Stimulated activated memory B cell treated with anti-CD40 and anti-IgM and Interleukin-4, amounts not matched to agents 10 μg/mL and 1 μg/mL and 100 μg/mL, for 72 hours (primary cell): ENCODE data around the gene OS9.

Source experiments
- ATAC-seq: fragments of 150-1000 bp; cut with Tn5 transposase; 2 replicates; pipeline ENCODE4 v1.10.0; 2021
- H3K27ac Mint-ChIP-seq: one replicate; pipeline ENCODE4 v1.8.0; 2022; ENCODE audit warnings: mild to moderate bottlenecking, mixed read lengths
- H3K27me3 Mint-ChIP-seq: one replicate; pipeline ENCODE4 v1.8.0; 2022; ENCODE audit warnings: mixed read lengths
- H3K36me3 Mint-ChIP-seq: one replicate; pipeline ENCODE4 v1.8.0; 2022; ENCODE audit warnings: mixed read lengths
- H3K4me1 Mint-ChIP-seq: one replicate; pipeline ENCODE4 v1.8.0; 2022; ENCODE audit warnings: mixed read lengths
- H3K4me3 Mint-ChIP-seq: one replicate; pipeline ENCODE4 v1.8.0; 2022; ENCODE audit warnings: mild to moderate bottlenecking, moderate library complexity, mixed read lengths
- H3K9me3 Mint-ChIP-seq: one replicate; pipeline ENCODE4 v1.8.0; 2022; ENCODE audit warnings: mixed read lengths

Gene OS9

DNA sequence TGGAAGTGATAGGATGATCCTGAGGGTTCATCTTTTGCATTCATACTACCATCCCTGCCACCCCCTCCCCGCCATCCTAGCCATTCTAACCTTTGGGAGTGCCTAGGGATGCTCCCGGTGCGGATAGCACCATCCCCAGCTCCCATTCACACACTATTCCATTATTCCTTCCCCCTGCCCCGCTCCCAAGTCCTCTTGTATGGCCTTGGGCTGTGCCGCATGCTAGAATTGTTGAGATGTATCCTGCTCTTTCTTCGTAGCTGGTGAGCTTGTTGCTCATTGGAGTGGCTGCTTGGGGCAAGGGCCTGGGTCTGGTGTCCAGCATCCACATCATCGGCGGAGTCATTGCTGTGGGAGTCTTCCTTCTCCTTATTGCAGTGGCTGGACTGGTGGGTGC lies 51.6 kb downstream of the OS9 start:
- Mint-ChIP-seq H3K27ac (peak overlapping the region; percentile 97), H3K4me1 (peaks cover 56% of the 10 kb centered on the region), H3K36me3 (peaks cover 28% of the 10 kb centered on the region), H3K27me3 (no peaks in the 10 kb centered on the region), H3K9me3 (no peaks in the 10 kb centered on the region), H3K4me3 (peak overlapping the region; percentile 85)
- no peak for ATAC-seq

DNA sequence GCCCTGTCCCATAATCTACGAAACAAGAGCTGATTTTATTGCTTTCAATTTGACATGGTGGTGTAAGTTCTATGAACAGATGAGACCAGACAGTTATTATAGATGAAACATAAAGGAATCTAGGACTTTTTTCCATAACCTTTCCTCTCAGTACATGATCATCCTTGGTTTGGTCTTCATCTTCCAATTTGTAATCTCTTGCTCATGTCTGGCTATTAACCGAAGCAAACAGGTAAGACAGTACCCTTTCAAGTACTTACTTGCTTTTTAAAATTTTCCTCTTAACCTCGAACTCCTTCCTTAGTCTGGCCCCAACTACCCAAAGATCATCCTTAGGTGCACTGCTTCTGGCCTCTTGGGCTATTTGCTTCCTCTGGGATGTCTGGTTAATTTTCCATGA lies 52.1 kb downstream of the OS9 start:
- peaks cover 29% of the 10 kb centered on the region for H3K36me3 Mint-ChIP-seq
- H3K4me1 Mint-ChIP-seq, result peaks cover 53% of the 10 kb centered on the region
- H3K4me3 Mint-ChIP-seq, result peak overlapping the region; percentile 85
- ATAC-seq, result no peak
- no peaks in the 10 kb centered on the region for H3K27me3 Mint-ChIP-seq
- H3K27ac Mint-ChIP-seq, result peak overlapping the region; percentile 97
- H3K9me3 Mint-ChIP-seq, result no peaks in the 10 kb centered on the region

DNA sequence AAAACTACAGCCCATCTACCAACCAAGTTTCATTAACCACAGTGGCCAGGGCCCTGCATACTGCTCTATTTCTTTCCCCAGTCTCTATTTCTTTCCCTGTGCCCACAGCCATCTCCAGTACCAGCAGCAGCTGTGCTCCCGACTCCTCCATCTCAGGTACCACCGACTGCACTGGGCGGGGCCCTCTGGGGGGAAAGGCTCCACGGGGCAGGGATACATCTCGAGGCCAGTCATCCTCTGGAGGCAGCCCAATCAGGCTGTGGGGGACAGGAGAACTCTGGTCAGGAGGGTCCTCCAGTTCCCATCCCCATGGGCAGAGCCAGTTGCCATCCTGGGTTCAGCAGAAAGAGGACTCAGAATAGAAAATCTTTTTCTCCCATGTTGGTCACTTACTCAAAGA lies 55.1 kb downstream of the OS9 start:
- Mint-ChIP-seq H3K27ac (peak overlapping the region; percentile 42), H3K36me3 (peaks cover 36% of the 10 kb centered on the region), H3K4me1 (peaks cover 58% of the 10 kb centered on the region), H3K4me3 (no peak overlapping the region), H3K27me3 (no peaks in the 10 kb centered on the region), H3K9me3 (no peaks in the 10 kb centered on the region)
- ATAC-seq, result no peak

DNA sequence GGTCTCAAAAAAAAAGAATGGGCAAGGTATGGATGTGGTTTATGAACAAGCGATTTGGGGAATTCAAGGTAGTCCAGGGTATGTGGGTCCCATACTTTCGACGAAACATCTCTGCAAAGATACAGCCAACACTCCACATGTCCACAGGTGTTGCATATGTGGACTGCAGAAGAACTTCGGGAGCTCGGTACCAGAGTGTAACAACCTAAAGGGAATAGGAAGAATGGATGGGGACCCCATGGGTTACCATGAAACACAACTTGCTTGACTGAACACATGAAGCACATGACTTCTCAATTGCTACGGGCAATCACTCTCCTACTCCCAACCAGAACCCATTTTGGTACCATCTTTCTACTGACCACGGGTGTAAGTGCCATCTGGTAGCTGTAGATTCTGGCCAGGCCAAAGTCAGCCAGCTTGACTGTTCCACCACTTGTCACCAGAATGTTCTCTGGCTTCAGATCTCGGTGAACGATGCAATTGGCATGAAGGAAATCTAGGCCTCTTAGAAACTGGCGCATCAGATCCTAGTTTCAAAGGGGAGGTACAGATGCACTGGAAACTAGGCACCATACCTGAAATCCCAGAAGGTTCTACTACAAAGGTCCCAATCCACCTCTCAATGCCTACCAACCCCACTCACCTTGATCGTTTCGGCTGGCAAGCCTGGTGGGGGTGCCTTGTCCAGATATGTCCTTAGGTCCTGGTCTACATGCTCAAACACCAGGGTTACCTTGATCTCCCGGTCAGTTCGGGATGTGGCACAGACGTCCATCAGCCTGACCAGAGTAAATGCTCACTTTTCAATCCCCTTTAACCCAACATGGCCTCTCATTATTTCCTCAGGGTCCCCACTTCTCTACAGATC lies 56.9 kb downstream of the OS9 start:
- Mint-ChIP-seq H3K27ac (peak overlapping the region; percentile 88), H3K27me3 (no peaks in the 10 kb centered on the region), H3K4me3 (peak overlapping the region; percentile 88), H3K36me3 (peaks cover 36% of the 10 kb centered on the region), H3K9me3 (no peaks in the 10 kb centered on the region), H3K4me1 (peaks cover 51% of the 10 kb centered on the region)
- no peak for ATAC-seq

DNA sequence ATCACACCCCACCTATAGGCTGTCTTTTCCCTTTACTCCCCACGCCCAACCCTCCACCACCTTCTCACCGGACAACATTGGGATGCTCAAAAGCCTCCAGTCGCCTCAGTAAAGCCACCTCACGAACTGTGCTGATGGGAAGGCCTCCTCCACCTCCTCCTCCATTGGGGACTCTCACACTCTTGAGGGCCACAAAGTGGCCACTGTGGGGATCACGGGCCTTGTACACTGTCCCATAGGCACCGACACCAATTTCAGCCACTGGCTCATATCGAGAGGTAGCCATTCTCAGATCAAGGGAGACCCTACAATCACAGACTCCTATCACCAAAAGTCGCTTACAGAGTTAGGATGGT lies 57.5 kb downstream of the OS9 start:
- no peaks in the 10 kb centered on the region for H3K9me3 Mint-ChIP-seq

DNA sequence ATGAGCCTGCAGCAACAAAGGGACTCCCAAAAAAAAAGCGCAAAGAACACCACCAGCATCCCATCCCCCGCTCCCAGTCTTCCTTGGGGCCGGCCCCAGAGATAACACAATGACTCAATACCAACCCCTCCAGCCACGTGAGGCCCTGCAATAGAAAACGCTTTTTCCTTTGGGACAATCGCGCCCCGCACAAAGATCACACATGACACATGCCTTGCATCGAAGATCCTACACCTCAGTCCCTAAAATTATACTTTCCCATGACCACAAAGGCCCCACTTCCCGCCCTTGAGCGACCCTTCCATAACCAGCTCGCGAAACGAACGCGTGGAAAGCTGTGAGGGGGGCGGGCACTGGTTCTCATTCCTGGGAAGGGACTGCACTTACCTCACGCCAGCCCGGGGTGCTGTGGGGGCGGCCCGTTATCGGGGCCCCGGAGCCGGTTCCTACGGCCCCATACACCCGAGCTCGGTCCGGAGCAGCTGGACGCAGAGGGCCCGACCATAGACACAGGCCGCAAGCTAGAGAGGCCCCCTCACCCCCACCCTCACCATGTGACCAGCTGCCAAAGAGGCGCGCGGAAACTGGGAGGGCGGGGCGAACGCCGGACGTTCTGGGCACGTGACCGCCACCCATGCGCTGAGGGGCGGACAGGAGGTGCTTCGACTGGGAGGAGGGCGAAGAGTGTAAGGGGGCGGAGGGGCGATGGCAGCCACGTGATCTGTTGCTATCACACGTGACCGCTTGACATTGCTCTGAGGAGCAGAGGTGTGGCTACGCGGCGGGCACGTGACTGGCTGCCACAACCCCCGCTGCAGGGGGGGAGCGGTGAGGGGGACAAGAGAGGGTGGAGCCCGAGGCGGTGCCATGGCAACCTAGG lies 58.1 kb downstream of the OS9 start, which contains the start of gene CDK4:
Gene CDK4 (minus strand): TSS at position 523 of the 880 bp plus-strand sequence. CDS start 593 bp downstream, outside the sequence.
- Mint-ChIP-seq H3K9me3 (no peaks in the 10 kb centered on the region), H3K27me3 (no peaks in the 10 kb centered on the region), H3K36me3 (peaks cover 27% of the 10 kb centered on the region), H3K4me1 (peaks cover 52% of the 10 kb centered on the region), H3K4me3 (peak within 1 kb of the TSS; percentile 88), H3K27ac (peak within 1 kb of the TSS; percentile 88)
- ATAC-seq, result peak; percentile 86

More for the DNA sequence above, 57.5 kb downstream of the OS9 start:
- Mint-ChIP-seq H3K27me3 (no peaks in the 10 kb centered on the region), H3K27ac (peak overlapping the region; percentile 88), H3K36me3 (peaks cover 34% of the 10 kb centered on the region), H3K4me3 (peak overlapping the region; percentile 88), H3K4me1 (peaks cover 49% of the 10 kb centered on the region)
- no peak for ATAC-seq

DNA sequence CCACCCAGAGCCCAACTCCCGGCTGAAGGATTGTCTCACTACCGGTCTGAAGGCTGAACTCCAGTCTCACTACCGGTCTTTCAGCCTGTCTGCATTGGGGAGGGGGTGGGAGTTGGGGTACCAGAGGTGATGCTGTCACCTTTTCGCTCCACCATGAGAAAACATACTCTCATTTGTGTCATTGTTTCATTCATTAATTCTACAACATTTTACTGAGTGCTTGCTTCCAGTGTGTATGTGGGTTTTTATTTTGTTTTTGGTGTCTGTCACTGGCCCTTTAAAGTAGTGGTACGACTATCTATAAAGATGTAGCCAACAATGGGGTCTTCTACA lies 58.7 kb downstream of the OS9 start:
- Mint-ChIP-seq H3K27me3 (no peaks in the 10 kb centered on the region), H3K9me3 (no peaks in the 10 kb centered on the region), H3K4me3 (peak overlapping the region; percentile 88), H3K27ac (peak overlapping the region; percentile 88), H3K4me1 (peaks cover 55% of the 10 kb centered on the region), H3K36me3 (peaks cover 21% of the 10 kb centered on the region)
- no peak for ATAC-seq

DNA sequence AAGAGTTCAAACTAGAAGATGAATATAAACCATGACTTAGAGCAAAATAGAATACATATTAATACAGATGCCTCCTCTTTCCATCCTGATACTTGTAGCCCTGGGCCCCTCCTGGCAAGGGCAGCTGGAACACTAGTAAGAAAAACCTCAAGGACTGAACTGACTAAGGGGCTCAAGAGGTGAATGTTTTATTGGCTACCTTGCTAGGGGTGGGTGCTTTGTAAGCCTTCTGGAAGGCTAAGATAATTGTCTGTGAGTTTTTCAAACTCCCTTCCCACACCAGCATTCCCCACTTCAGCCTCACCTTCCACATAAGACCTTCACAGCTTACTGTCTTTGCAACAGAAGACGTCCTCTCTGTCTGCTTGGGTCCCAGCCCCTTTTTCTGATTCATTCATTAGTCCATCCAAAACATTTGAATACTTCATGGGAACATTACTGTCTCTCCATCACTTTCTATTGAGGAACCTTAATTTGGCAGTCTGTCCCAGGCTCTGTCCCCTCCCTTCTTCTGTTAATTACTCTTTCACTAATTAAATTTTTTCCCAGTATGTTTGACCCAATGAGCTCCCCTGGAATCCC lies 59.9 kb downstream of the OS9 start:
- Mint-ChIP-seq H3K36me3 (peaks cover 20% of the 10 kb centered on the region), H3K9me3 (no peaks in the 10 kb centered on the region), H3K27me3 (no peaks in the 10 kb centered on the region), H3K27ac (peak overlapping the region; percentile 88), H3K4me3 (peak overlapping the region; percentile 76), H3K4me1 (peaks cover 61% of the 10 kb centered on the region)
- ATAC-seq, result no peak

DNA sequence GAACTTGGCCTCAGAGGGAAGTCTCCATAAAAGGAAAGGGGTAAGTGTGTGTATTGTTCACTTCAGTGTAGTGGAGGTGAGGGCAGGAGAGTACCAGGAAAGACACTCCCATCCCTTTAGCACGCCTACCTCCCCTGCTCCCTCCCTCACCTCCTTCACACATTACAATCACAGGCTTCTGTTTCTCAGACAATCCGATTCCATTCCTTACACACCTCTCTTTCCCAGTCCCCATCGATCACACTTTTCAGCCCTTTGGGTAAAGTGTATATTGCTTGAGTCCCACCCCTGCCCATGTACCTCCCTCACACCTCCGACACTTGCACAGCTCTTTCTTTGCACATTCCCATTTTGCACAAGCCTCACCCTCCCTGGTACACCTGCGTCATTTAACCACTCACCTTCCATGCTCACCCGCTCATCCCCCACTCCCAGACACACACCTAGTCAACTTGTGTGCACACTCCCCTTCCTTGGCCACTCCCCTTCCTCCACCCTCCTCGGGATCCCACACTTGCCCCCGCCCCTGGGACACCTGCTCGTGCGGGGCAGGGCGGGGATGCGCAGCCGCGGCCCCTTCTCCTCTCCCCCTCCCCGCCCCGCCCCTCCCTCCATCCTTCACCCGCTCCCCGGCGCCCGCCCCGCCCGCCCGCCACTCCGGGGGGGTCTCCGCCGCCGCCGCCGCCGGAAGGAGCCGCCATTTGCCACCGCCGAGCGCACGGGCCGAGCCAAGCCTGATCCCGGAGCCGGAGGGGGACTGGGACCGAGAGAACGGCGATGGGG lies 60.7 kb downstream of the OS9 start, which contains the start of gene MARCHF9:
Gene MARCHF9 (plus strand): TSS at position 693 of the 783 bp plus-strand sequence. CDS start 426 bp downstream, outside the sequence.
- Mint-ChIP-seq H3K27ac (peak within 1 kb of the TSS; percentile 88), H3K4me1 (peaks cover 63% of the 10 kb centered on the region), H3K4me3 (peak within 1 kb of the TSS; percentile 87), H3K36me3 (peaks cover 21% of the 10 kb centered on the region), H3K9me3 (no peaks in the 10 kb centered on the region), H3K27me3 (no peaks in the 10 kb centered on the region)
- ATAC-seq, result peak; percentile 70

DNA sequence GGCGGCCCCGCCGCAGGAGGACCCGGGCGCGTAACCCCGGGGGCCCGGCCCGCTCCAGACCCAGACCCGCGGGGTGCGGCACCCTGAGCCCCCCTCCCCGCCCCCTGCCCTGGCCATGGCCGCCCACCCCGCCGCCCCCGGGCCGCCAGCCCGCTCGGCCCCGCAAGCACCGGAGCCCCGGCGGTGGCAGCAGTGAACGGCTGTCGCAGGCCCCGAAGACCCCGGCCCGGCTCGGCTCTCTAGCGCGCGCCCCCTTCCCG lies 61.2 kb downstream of the OS9 start:
- Mint-ChIP-seq H3K27me3 (no peaks in the 10 kb centered on the region), H3K36me3 (peaks cover 24% of the 10 kb centered on the region)
- ATAC-seq, result peak; percentile 1

DNA sequence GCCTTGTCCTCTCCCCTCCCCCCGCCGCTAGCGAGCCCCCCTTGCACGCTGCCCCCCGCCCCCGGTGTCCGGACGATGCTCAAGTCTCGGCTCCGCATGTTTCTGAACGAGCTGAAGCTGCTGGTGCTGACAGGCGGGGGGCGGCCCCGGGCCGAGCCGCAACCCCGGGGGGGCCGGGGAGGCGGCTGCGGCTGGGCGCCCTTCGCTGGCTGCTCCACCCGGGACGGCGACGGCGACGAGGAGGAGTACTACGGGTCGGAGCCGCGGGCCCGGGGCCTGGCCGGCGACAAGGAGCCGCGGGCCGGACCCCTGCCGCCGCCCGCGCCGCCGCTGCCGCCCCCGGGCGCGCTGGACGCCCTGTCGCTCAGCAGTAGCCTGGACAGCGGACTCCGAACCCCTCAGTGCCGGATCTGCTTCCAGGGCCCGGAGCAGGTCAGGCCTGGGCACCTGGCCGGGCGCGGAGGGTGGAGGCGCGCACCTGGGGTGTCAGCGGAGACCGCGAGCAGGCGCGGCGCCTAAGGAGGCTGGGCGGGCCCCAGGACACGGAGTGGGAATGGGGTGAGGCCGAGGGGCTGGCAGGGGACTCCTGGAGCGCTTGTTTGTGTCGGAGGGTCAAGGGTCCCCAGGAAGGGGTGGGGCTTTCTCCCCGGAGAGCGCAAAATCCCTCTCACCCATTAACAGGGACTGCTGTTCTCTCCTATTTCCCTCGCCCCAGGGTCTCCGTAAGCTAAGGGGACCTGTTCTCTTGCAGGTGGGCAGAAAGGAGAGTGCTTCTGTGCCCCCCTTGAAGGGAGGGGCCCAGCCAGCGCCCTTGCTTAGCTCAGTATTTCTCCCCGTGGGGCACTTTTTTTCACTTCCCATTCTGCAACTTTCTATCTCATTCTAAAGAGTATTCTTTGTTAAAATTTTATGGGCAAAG lies 61.8 kb downstream of the OS9 start:
- peak; percentile 5 for ATAC-seq
- Mint-ChIP-seq H3K4me1 (peaks cover 68% of the 10 kb centered on the region), H3K4me3 (peak overlapping the region; percentile 87), H3K9me3 (no peaks in the 10 kb centered on the region), H3K36me3 (peaks cover 24% of the 10 kb centered on the region), H3K27ac (peak overlapping the region; percentile 76), H3K27me3 (no peaks in the 10 kb centered on the region)

More for the DNA sequence above, 61.2 kb downstream of the OS9 start:
- Mint-ChIP-seq H3K27ac (no peak overlapping the region), H3K4me1 (peaks cover 67% of the 10 kb centered on the region), H3K9me3 (no peaks in the 10 kb centered on the region), H3K4me3 (no peak overlapping the region)

DNA sequence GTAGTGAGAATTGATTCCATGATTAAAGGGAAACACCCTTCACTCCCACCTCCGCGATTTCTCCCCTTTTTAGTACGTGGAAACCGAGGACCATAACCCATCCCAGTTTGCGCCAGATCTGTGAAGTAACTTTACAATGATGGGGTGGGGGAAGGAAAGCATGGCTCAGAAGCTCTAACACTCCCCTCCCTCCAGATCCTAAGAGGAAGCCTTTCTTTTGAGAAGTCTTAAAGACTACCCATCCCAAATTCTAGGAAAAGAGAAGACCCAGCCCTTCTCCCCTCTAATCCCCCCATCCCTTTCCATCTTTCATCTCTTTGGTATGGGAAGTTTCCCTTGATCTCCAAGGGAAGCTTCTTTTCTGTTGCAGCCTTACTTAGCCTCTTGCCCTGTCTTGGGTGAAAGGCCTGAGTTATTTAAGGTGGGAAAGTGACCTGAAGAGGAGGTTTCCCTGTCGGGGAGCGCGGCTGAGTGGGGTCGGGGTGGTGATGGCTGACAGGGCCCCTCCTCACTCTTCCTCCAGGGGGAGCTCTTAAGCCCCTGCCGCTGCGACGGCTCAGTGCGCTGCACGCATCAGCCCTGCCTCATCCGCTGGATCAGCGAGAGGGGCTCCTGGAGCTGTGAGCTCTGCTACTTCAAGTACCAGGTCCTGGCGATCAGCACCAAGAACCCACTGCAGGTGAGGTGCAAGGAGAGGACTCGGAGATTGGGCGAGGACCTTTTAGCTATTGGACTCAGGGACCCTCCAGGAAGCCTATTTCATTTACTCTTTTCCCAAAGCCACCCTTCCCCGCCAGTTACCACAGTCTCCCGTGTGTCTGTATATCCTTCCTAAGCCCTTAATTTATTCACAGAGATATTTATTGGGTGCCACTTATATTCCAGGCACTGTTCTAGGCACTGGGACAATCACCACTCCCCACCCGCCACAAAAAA lies 62.7 kb downstream of the OS9 start:
- H3K36me3 Mint-ChIP-seq, result peaks cover 22% of the 10 kb centered on the region
- ATAC-seq, result peak; percentile 18
- peaks cover 67% of the 10 kb centered on the region for H3K4me1 Mint-ChIP-seq
- H3K27me3 Mint-ChIP-seq, result no peaks in the 10 kb centered on the region
- no peaks in the 10 kb centered on the region for H3K9me3 Mint-ChIP-seq
- H3K4me3 Mint-ChIP-seq, result peak overlapping the region; percentile 87
- peak overlapping the region; percentile 76 for H3K27ac Mint-ChIP-seq

DNA sequence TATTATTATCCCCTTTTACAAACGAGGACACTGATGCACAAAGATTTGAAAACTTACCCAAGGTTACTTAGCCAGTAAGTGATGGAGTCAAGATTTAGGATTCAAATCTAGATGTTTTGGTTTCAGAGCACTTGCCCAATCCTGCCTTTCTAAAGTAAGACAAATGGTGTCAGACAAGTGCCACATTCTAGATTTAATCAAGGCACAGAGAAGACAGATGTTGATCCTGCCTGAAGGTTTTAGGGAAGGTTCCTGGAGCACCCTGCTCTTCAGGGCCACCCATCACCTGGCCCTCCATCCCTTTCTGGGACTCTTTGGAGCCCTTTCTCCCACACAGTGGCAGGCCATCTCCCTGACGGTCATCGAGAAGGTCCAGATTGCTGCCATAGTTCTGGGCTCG lies 63.8 kb downstream of the OS9 start:
- Mint-ChIP-seq H3K4me3 (no peak overlapping the region), H3K27me3 (no peaks in the 10 kb centered on the region), H3K9me3 (no peaks in the 10 kb centered on the region), H3K27ac (no peak overlapping the region), H3K36me3 (peaks cover 21% of the 10 kb centered on the region), H3K4me1 (peaks cover 61% of the 10 kb centered on the region)
- ATAC-seq, result no peak
